Panc1 (cell line): ENCODE results near the gene ISYNA1.

ENCODE experiments used
- POLR2AphosphoS5 ChIP-seq: IDR thresholded peaks from 2 replicates; pipeline ENCODE4 v1.6.1; 2012; ENCODE audit warnings: mild to moderate bottlenecking, low read depth, low read length, moderate library complexity
- SIN3A ChIP-seq: IDR thresholded peaks from 2 replicates; pipeline ENCODE4 v1.6.1; 2012; ENCODE audit warnings: low read depth, mild to moderate bottlenecking, low read length, moderate library complexity, borderline replicate concordance; ENCODE audit not compliant: insufficient read depth
- TCF7L2 ChIP-seq: IDR thresholded peaks from 2 replicates; pipeline ENCODE4 v1.6.1; 2011; ENCODE audit warnings: mild to moderate bottlenecking, low read depth, low read length, inconsistent platforms
- TF ChIP-seq, protein P1 (sequence below): fragments of 450-650 bp; IDR thresholded peaks from 2 replicates; pipeline ENCODE4 v1.5.1; 2017; ENCODE audit warnings: mild to moderate bottlenecking
- TF ChIP-seq, protein P2 (sequence below), 2 experiments: IDR thresholded peaks; 2 replicates each; pipeline ENCODE4 v1.6.1; 2011 to 2012; ENCODE audit warnings: low read depth in 2 of 2, control low read depth in 1 of 2, low read length in 1 of 2, mild to moderate bottlenecking in 1 of 2, moderate library complexity in 1 of 2; ENCODE audit not compliant: insufficient read depth in 1 of 2

DNA sequence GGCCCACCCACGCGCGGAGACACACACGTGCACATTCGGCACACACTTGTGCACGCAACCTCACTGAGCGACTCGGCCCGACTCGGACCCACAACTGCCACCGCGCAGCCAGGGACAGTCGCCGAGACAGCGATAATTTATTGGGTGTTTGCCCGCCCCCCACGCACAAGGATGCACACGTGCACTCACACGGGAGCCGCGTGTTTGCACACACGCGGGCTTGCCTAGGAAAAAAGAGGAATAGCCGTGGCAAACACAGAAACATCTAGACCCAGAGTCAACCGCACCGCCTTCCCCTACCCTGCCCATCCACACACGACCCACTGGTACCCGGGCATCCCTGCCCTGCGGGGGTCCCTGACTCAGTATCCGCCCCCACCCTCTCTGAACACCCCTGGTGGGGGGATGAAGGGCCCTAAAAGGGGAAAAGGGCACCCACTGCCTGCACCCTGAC lies 19.9 kb downstream of the ISYNA1 start:
- TF ChIP-seq, protein P1, sequence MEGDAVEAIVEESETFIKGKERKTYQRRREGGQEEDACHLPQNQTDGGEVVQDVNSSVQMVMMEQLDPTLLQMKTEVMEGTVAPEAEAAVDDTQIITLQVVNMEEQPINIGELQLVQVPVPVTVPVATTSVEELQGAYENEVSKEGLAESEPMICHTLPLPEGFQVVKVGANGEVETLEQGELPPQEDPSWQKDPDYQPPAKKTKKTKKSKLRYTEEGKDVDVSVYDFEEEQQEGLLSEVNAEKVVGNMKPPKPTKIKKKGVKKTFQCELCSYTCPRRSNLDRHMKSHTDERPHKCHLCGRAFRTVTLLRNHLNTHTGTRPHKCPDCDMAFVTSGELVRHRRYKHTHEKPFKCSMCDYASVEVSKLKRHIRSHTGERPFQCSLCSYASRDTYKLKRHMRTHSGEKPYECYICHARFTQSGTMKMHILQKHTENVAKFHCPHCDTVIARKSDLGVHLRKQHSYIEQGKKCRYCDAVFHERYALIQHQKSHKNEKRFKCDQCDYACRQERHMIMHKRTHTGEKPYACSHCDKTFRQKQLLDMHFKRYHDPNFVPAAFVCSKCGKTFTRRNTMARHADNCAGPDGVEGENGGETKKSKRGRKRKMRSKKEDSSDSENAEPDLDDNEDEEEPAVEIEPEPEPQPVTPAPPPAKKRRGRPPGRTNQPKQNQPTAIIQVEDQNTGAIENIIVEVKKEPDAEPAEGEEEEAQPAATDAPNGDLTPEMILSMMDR: no peak
- TF ChIP-seq TCF7L2: no peak
- TF ChIP-seq SIN3A: no peak
- no peak for TF ChIP-seq POLR2AphosphoS5
- TF ChIP-seq, protein P2, sequence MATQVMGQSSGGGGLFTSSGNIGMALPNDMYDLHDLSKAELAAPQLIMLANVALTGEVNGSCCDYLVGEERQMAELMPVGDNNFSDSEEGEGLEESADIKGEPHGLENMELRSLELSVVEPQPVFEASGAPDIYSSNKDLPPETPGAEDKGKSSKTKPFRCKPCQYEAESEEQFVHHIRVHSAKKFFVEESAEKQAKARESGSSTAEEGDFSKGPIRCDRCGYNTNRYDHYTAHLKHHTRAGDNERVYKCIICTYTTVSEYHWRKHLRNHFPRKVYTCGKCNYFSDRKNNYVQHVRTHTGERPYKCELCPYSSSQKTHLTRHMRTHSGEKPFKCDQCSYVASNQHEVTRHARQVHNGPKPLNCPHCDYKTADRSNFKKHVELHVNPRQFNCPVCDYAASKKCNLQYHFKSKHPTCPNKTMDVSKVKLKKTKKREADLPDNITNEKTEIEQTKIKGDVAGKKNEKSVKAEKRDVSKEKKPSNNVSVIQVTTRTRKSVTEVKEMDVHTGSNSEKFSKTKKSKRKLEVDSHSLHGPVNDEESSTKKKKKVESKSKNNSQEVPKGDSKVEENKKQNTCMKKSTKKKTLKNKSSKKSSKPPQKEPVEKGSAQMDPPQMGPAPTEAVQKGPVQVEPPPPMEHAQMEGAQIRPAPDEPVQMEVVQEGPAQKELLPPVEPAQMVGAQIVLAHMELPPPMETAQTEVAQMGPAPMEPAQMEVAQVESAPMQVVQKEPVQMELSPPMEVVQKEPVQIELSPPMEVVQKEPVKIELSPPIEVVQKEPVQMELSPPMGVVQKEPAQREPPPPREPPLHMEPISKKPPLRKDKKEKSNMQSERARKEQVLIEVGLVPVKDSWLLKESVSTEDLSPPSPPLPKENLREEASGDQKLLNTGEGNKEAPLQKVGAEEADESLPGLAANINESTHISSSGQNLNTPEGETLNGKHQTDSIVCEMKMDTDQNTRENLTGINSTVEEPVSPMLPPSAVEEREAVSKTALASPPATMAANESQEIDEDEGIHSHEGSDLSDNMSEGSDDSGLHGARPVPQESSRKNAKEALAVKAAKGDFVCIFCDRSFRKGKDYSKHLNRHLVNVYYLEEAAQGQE (IDR thresholded peaks at IDR 0.05; ENCODE audit: insufficient read depth in 1 of 2, low read depth in 2 of 2, low read length in 1 of 2): no peak
